Endothelial cell of umbilical vein (primary cell): Measurements from ENCODE around the gene SSH3. TPM values are rescaled to one million over a fixed set of nuclear protein-coding genes. Genes with fewer than 3 reads are reported as not detected.

ENCODE experiments used
- BruUV-seq: library from RNA; stranded (reverse); fragments of 400-500 nt; replicated peaks from 2 replicates; lab custom pipeline; 2021; lab: Mats Ljungman, UMichigan
- CTCF ChIA-PET: fragments of 300-600, 350-600 bp; sonication (Branson Sonifier 250); formaldehyde crosslinking; loops from one replicate; lab custom pipeline; 2021; ENCODE audit warnings: antibody characterized with exemption, inconsistent platforms; lab: Charles Lee
- POLR2A ChIA-PET: fragments of 300-600, 350-600 bp; sonication (Branson Sonifier 250); formaldehyde crosslinking; loops from one replicate; lab custom pipeline; 2021; ENCODE audit warnings: antibody characterized with exemption, inconsistent platforms; lab: Charles Lee
- DNase-seq: peaks from one replicate; pipeline ENCODE4 v3.0.0-alpha.2; 2011; ENCODE audit warnings: low read depth, low spot score
- FAIRE-seq: peaks from 2 replicates; lab custom pipeline; 2011; peaks lifted over from hg19 to GRCh38; lab: Jason Lieb, UNC
- H2AFZ ChIP-seq: 2 replicates; pipeline ENCODE4 v1.6.0; 2012; ENCODE audit warnings: low read depth, low read length, control low read depth, inconsistent platforms
- H3K27ac ChIP-seq: 2 replicates; pipeline ENCODE4 v1.5.1; 2011; ENCODE audit warnings: low read depth, mild to moderate bottlenecking, control low read depth, low read length, moderate library complexity; ENCODE audit not compliant: insufficient read depth
- H3K27me3 ChIP-seq, 2 experiments: 2 replicates each; pipeline versions ENCODE4 v1.6.0 to v1.6.1; 2011; ENCODE audit warnings: low read length in 2 of 2, mixed read lengths in 1 of 2; ENCODE audit not compliant: control insufficient read depth in 2 of 2, insufficient read depth in 2 of 2
- H3K36me3 ChIP-seq, 2 experiments: 2 replicates in 1 of 2; 3 replicates in 1 of 2; pipeline ENCODE4 v1.5.1; 2011; ENCODE audit warnings: low read length in 2 of 2, mild to moderate bottlenecking in 1 of 2, moderate library complexity in 1 of 2; ENCODE audit not compliant: control insufficient read depth in 2 of 2, insufficient read depth in 2 of 2; ENCODE audit errors: extremely low read depth in 1 of 2
- H3K4me1 ChIP-seq: 3 replicates; pipeline ENCODE4 v1.5.1; 2011; ENCODE audit warnings: mild to moderate bottlenecking, low read length; ENCODE audit not compliant: control insufficient read depth, insufficient read depth; ENCODE audit errors: extremely low read depth
- H3K4me2 ChIP-seq: 2 replicates; pipeline ENCODE4 v1.6.1; 2011; ENCODE audit warnings: low read length, control low read depth, mixed read lengths; ENCODE audit not compliant: insufficient read depth
- H3K4me3 ChIP-seq, 3 experiments: fragments of 200-600 bp in 1 of 3; sonication (generic), shearing (Covaris generic) in 1 of 3; replicated peaks in 1 of 3; 2 replicates each; pipeline ENCODE4 v1.5.1; 2011 to 2016; ENCODE audit warnings: control low read depth in 3 of 3, low read length in 3 of 3, mild to moderate bottlenecking in 2 of 3, inconsistent platforms in 1 of 3, low read depth in 1 of 3, moderate library complexity in 1 of 3; ENCODE audit not compliant: insufficient read depth in 1 of 3
- H3K79me2 ChIP-seq: 2 replicates; pipeline ENCODE4 v1.6.0; 2012; ENCODE audit warnings: low read length, inconsistent platforms; ENCODE audit not compliant: control insufficient read depth, insufficient read depth
- H3K9ac ChIP-seq: replicated peaks from 2 replicates; pipeline ENCODE3; 2011; ENCODE audit warnings: low read length, control low read depth; ENCODE audit not compliant: insufficient read depth; ENCODE audit errors: extremely low read depth
- H3K9me1 ChIP-seq: replicated peaks from 3 replicates; pipeline ENCODE4 v1.6.0; 2011; ENCODE audit warnings: mild to moderate bottlenecking, low read length; ENCODE audit not compliant: control insufficient read depth, insufficient read depth; ENCODE audit errors: extremely low read depth
- H3K9me3 ChIP-seq: replicated peaks from 2 replicates; pipeline ENCODE4 v1.5.1; 2012; ENCODE audit warnings: low read length, inconsistent platforms; ENCODE audit not compliant: control insufficient read depth, insufficient read depth
- H4K20me1 ChIP-seq: replicated peaks from 2 replicates; pipeline ENCODE3; 2011; ENCODE audit warnings: mild to moderate bottlenecking, low read length; ENCODE audit not compliant: control insufficient read depth, insufficient read depth; ENCODE audit errors: extremely low read depth
- CTCF ChIP-seq, 2 donors: IDR thresholded peaks; 1 replicate in 1 of 2; 2 replicates in 1 of 2; pipeline ENCODE4 v1.5.1; 2011; ENCODE audit warnings: low read length in 2 of 2, mild to moderate bottlenecking in 2 of 2, moderate library complexity in 2 of 2, control low read depth in 1 of 2, inconsistent platforms in 1 of 2, low read depth in 1 of 2; ENCODE audit not compliant: insufficient read depth in 1 of 2; ENCODE audit errors: extremely low read depth in 1 of 2
- EZH2 ChIP-seq: IDR thresholded peaks from 2 replicates; pipeline ENCODE4 v1.6.1; 2012; ENCODE audit warnings: borderline replicate concordance, low read depth, mild to moderate bottlenecking, moderate library complexity, low read length, inconsistent platforms; ENCODE audit not compliant: severe bottlenecking
- FOS ChIP-seq: IDR thresholded peaks from 2 replicates; pipeline ENCODE4 v1.6.1; 2011; ENCODE audit warnings: mild to moderate bottlenecking, low read length, moderate library complexity, borderline replicate concordance; ENCODE audit not compliant: insufficient read depth
- GATA2 ChIP-seq: IDR thresholded peaks from 2 replicates; pipeline ENCODE4 v1.7.0; 2011; ENCODE audit warnings: low read depth, mild to moderate bottlenecking, moderate library complexity, mixed read lengths, low read length; ENCODE audit not compliant: insufficient read length, insufficient read depth
- JUN ChIP-seq: IDR thresholded peaks from 2 replicates; pipeline ENCODE4 v1.6.1; 2011; ENCODE audit warnings: borderline replicate concordance, low read depth; ENCODE audit not compliant: insufficient read length, insufficient read depth
- MAX ChIP-seq: IDR thresholded peaks from 2 replicates; pipeline ENCODE4 v1.6.1; 2011; ENCODE audit not compliant: insufficient read depth, insufficient read length
- MYC ChIP-seq: IDR thresholded peaks from one replicate; pipeline ENCODE4 v1.6.1; 2011; ENCODE audit warnings: mild to moderate bottlenecking, low read depth, low read length
- POLR2A ChIP-seq: IDR thresholded peaks from 2 replicates; pipeline ENCODE4 v1.6.1; 2012; ENCODE audit warnings: low read depth, mild to moderate bottlenecking, control low read depth, low read length
- POLR2AphosphoS5 ChIP-seq: IDR thresholded peaks from 2 replicates; pipeline ENCODE4 v1.6.1; 2012; ENCODE audit warnings: low read depth, mild to moderate bottlenecking, control low read depth, low read length, moderate library complexity; ENCODE audit not compliant: insufficient read depth
- dilution Hi-C: fragments of 300-500 bp; cut with MboI; formaldehyde crosslinking; loops from one replicate; pipeline ENCODE4 v1.15.0; 2019; ENCODE audit warnings: low sequenced_read_pairs; ENCODE audit not compliant: extremely low pct_ligation_motif_present
- intact Hi-C: fragments of 100-400 bp; cut with micrococcal nuclease; formaldehyde crosslinking; loops from one replicate; pipeline ENCODE4 v1.10.0; 2022
- polyA plus RNA-seq, 4 experiments: library from polyadenylated mRNA; depleted of rRNA in 3 of 4; stranded (reverse) in 3 of 4; unstranded in 1 of 4; fragments of >200 nt; gene quantifications; 2 replicates each; pipeline versions ENCODE4 v1.2.1 to v1.2.3, GENCODE V29; 2011 to 2012; ENCODE audit warnings: missing spikeins in 1 of 4
- total RNA-seq: library from RNA; stranded (reverse); gene quantifications from 2 replicates; pipeline ENCODE4 v1.2.3, GENCODE V29; 2021

The SSH3 gene
- total and polyA plus RNA-seq, 2 donors (not counting 3 experiments of a cell fraction or from before 2014, with no cell fraction given), result 14.3 to 16.5 TPM

- no peak overlapping the region for H3K27ac ChIP-seq
- no peaks in the 10 kb centered on the region for H4K20me1 ChIP-seq
- ChIA-PET POLR2A (no interaction called here), CTCF (interaction anchor here (1.0 to 2.8 kb wide), 3 partner anchors 9 to 45 kb away, joined by 5 to 12 read pairs (median 5); no protein-coding TSS in a partner anchor)
- intact Hi-C loops, result no loop called here
- no peaks in the 10 kb centered on the region for H3K27me3 ChIP-seq
- H3K4me3 ChIP-seq, result no peak overlapping the region
- H3K9ac ChIP-seq, result no peak overlapping the region
- DNase-seq (no peak), FAIRE-seq (no peak)
- no peaks in the 10 kb centered on the region for H3K36me3 ChIP-seq
- no peak overlapping the region for H2AFZ ChIP-seq
- no peaks in the 10 kb centered on the region for H3K9me3 ChIP-seq
- H3K9me1 ChIP-seq, result no peaks in the 10 kb centered on the region
- H3K79me2 ChIP-seq, result no peaks in the 10 kb centered on the region
- TF ChIP-seq MYC (no peak), POLR2AphosphoS5 (no peak), POLR2A (no peak), CTCF (IDR thresholded peaks at IDR 0.05; ENCODE audit: extremely low read depth in 1 of 2, insufficient read depth in 1 of 2, low read depth in 1 of 2, low read length in 2 of 2) (no peak), JUN (no peak), EZH2 (no peak), GATA2 (no peak), MAX (no peak), FOS (no peak)
- no TSS peak for BruUV-seq
- dilution Hi-C loops, result no loop called here
- no peaks in the 10 kb centered on the region for H3K4me1 ChIP-seq
- H3K4me2 ChIP-seq, result no peak overlapping the region
Measured at GRCh38 chr11:67337257-67337656, 33.9 kb downstream of the SSH3 start.
